Loucy (cell line): ENCODE measurements around the gene RPL12.

Experiments used
- EZH2phosphoT487 ChIP-seq: fragments of 200-600 bp; IDR thresholded peaks from 2 replicates; pipeline ENCODE4 v1.6.1; 2018; ENCODE audit warnings: antibody characterized with exemption, mild to moderate bottlenecking, moderate library complexity, borderline replicate concordance
- TF ChIP-seq, protein P1 (sequence below): fragments of 200-600 bp; sonication (generic); conservative IDR thresholded peaks from 2 replicates; pipeline ENCODE4 v1.5.1; 2014; ENCODE audit warnings: mild to moderate bottlenecking, antibody characterized with exemption, low read length

DNA sequence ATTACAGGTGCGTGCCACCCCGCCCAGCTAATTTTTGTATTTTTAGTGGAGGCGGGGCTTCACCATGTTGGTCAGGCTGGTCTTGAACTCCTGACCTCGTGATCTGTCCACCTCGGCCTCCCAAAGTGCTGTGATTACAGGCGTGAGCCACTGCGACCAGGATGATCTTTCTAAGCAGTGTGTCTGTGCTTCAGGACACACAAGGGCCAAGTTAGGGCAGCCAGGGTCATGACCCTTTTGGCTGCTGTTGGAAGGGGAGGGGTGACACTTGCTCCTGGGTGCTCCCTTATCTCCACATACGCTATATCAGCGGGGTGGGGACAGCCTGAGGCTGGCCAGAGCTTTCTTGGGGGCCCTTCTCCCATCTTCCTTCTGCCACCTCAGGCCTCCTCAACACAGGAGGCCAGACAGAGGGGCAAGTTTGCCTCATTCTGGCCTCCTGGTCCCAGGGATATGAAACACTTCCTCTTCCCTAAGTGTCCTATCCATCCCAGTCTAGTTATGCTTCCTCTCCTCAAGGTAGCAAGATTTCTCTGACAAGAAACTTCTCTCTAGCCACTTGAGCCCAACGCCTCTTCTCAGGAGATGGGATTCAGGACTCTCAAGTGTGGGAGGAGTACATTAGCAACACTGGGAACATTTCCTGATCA lies 28.9 kb downstream of the RPL12 start:
- TF ChIP-seq, protein P1, sequence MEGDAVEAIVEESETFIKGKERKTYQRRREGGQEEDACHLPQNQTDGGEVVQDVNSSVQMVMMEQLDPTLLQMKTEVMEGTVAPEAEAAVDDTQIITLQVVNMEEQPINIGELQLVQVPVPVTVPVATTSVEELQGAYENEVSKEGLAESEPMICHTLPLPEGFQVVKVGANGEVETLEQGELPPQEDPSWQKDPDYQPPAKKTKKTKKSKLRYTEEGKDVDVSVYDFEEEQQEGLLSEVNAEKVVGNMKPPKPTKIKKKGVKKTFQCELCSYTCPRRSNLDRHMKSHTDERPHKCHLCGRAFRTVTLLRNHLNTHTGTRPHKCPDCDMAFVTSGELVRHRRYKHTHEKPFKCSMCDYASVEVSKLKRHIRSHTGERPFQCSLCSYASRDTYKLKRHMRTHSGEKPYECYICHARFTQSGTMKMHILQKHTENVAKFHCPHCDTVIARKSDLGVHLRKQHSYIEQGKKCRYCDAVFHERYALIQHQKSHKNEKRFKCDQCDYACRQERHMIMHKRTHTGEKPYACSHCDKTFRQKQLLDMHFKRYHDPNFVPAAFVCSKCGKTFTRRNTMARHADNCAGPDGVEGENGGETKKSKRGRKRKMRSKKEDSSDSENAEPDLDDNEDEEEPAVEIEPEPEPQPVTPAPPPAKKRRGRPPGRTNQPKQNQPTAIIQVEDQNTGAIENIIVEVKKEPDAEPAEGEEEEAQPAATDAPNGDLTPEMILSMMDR, result no peak
- TF ChIP-seq EZH2phosphoT487, result no peak
